ENCODE results near the gene ZG16B.

Gene ZG16B

GRCh38 chr16:2867987-2868789 is 38.1 kb downstream of the ZG16B start:
- FAIRE-seq, result no peak
- DNase-seq (ENCODE audit: insufficient read length, low spot score), result peak; percentile 96
- TF ChIP-seq CTCF (IDR thresholded peaks at IDR 0.05; ENCODE audit: insufficient read depth, missing control alignments), result peak; percentile 81

- FAIRE-seq, result no peak
- TF ChIP-seq CTCF (IDR thresholded peaks at IDR 0.05; ENCODE audit: insufficient read depth, missing control alignments), result no peak
- DNase-seq (ENCODE audit: insufficient read length, low spot score), result no peak
Observed at GRCh38 chr16:2871926-2872325, 41.8 kb downstream of the ZG16B start.

GRCh38 chr16:2874032-2874911 is 44.2 kb downstream of the ZG16B start:
- no peak for TF ChIP-seq CTCF (IDR thresholded peaks at IDR 0.05; ENCODE audit: insufficient read depth, missing control alignments)
- DNase-seq (ENCODE audit: insufficient read length, low spot score) (no peak), FAIRE-seq (no peak)

- FAIRE-seq (no peak), DNase-seq (ENCODE audit: insufficient read length, low spot score) (no peak)
- TF ChIP-seq CTCF (IDR thresholded peaks at IDR 0.05; ENCODE audit: insufficient read depth, missing control alignments), result peak; percentile 73
Observed at GRCh38 chr16:2874912-2875362, 44.8 kb downstream of the ZG16B start.

- TF ChIP-seq CTCF (IDR thresholded peaks at IDR 0.05; ENCODE audit: insufficient read depth, missing control alignments), result no peak
- FAIRE-seq, result no peak
- DNase-seq (ENCODE audit: insufficient read length, low spot score), result no peak
Observed at GRCh38 chr16:2879854-2880508, 49.9 kb downstream of the ZG16B start.
